ENCODE results near the gene AMELY. TPM values are rescaled to one million over a fixed set of nuclear protein-coding genes. Genes with fewer than 3 reads are reported as not detected.

AMELY gene
- total RNA-seq, 1 donor from 2014 or later = not detected

GRCh38 chrY:6913362-6913761, 1.8 kb upstream of the AMELY start:
- H3K27me3 ChIP-seq = no peaks in the 10 kb centered on the region
- H2AFZ ChIP-seq (replicated peaks) = no peak overlapping the region
- no peaks in the 10 kb centered on the region for H3K9me3 ChIP-seq (ENCODE audit: low read depth)
- no peaks in the 10 kb centered on the region for H3F3A ChIP-seq (ENCODE audit: low read depth)
- DNase-seq (ENCODE audit: low spot score) = no peak
- H3K9ac ChIP-seq = no peak overlapping the region
- Mint-ChIP-seq H3K27me3 (ENCODE audit: insufficient read depth, low read depth) (no peaks in the 10 kb centered on the region), H3K4me1 (no peaks in the 10 kb centered on the region), H3K4me3 (no peak overlapping the region), H3K9me3 (no peaks in the 10 kb centered on the region), H3K27ac (no peak overlapping the region), H3K36me3 (no peaks in the 10 kb centered on the region)
- no peak overlapping the region for H3K4me3 ChIP-seq
- H3K4me2 ChIP-seq = no peak overlapping the region
- H3K36me3 ChIP-seq = no peaks in the 10 kb centered on the region
- TF ChIP-seq EZH2 (IDR thresholded peaks at IDR 0.05) (no peak), EZH2phosphoT487 (IDR thresholded peaks at IDR 0.05) (no peak), CTCF (IDR thresholded peaks at IDR 0.05) (no peak)
- H3K79me2 ChIP-seq (ENCODE audit: low read depth) = no peaks in the 10 kb centered on the region
- no peaks in the 10 kb centered on the region for H3K4me1 ChIP-seq
- H4K20me1 ChIP-seq (ENCODE audit: low read depth) = no peaks in the 10 kb centered on the region
- no peak overlapping the region for H3K27ac ChIP-seq

- no peaks in the 10 kb centered on the region for H3K4me1 ChIP-seq
- no peaks in the 10 kb centered on the region for H3K9me3 Mint-ChIP-seq
- no peaks in the 10 kb centered on the region for H3K36me3 Mint-ChIP-seq
- no peak within 1 kb of the TSS for H3K4me3 ChIP-seq
- H3K4me1 Mint-ChIP-seq = no peaks in the 10 kb centered on the region
- no peaks in the 10 kb centered on the region for H3K79me2 ChIP-seq (ENCODE audit: low read depth)
- no peak within 1 kb of the TSS for H3K27ac Mint-ChIP-seq
- H3K4me3 Mint-ChIP-seq = no peak within 1 kb of the TSS
- no peaks in the 10 kb centered on the region for H3F3A ChIP-seq (ENCODE audit: low read depth)
- H4K20me1 ChIP-seq (ENCODE audit: low read depth) = no peaks in the 10 kb centered on the region
- no peaks in the 10 kb centered on the region for H3K27me3 ChIP-seq
- no peaks in the 10 kb centered on the region for H3K27me3 Mint-ChIP-seq (ENCODE audit: insufficient read depth, low read depth)
- TF ChIP-seq CTCF (IDR thresholded peaks at IDR 0.05) (no peak), EZH2phosphoT487 (IDR thresholded peaks at IDR 0.05) (no peak), EZH2 (IDR thresholded peaks at IDR 0.05) (no peak)
- H3K9ac ChIP-seq = no peak within 1 kb of the TSS
- no peaks in the 10 kb centered on the region for H3K9me3 ChIP-seq (ENCODE audit: low read depth)
- H3K36me3 ChIP-seq = no peaks in the 10 kb centered on the region
- H3K27ac ChIP-seq = no peak within 1 kb of the TSS
- H3K4me2 ChIP-seq = no peak within 1 kb of the TSS
- no peak for DNase-seq (ENCODE audit: low spot score)
- no peak within 1 kb of the TSS for H2AFZ ChIP-seq (replicated peaks)
Measured at GRCh38 chrY:6910372-6911252, 940 bp downstream of the AMELY start, which contains the start of gene TBL1Y. TBL1Y (plus strand) TSS chrY:6910697; CDS start chrY:7025085, 114,388 bp downstream.

- Histone ChIP-seq H4K20me1 (ENCODE audit: low read depth) (no peaks in the 10 kb centered on the region), H3K27ac (no peak overlapping the region), H2AFZ (replicated peaks) (no peak overlapping the region), H3K79me2 (ENCODE audit: low read depth) (no peaks in the 10 kb centered on the region), H3K9me3 (ENCODE audit: low read depth) (no peaks in the 10 kb centered on the region), H3K4me1 (no peaks in the 10 kb centered on the region), H3K4me3 (no peak overlapping the region), H3K27me3 (no peaks in the 10 kb centered on the region), H3K9ac (no peak overlapping the region), H3K36me3 (no peaks in the 10 kb centered on the region), H3K4me2 (no peak overlapping the region), H3F3A (ENCODE audit: low read depth) (no peaks in the 10 kb centered on the region)
- Mint-ChIP-seq H3K4me3 (no peak overlapping the region), H3K36me3 (no peaks in the 10 kb centered on the region), H3K4me1 (no peaks in the 10 kb centered on the region), H3K27me3 (ENCODE audit: insufficient read depth, low read depth) (no peaks in the 10 kb centered on the region), H3K9me3 (no peaks in the 10 kb centered on the region), H3K27ac (no peak overlapping the region)
- no peak for TF ChIP-seq CTCF (IDR thresholded peaks at IDR 0.05)
- no peak for TF ChIP-seq EZH2 (IDR thresholded peaks at IDR 0.05)
- no peak for TF ChIP-seq EZH2phosphoT487 (IDR thresholded peaks at IDR 0.05)
- no peak for DNase-seq (ENCODE audit: low spot score)
Measured at GRCh38 chrY:6909856-6910255, 1.7 kb downstream of the AMELY start.

Data from neural progenitor cell (in vitro differentiated cells).